Measurements from ENCODE around the gene EPHA8.

The EPHA8 gene

DNA sequence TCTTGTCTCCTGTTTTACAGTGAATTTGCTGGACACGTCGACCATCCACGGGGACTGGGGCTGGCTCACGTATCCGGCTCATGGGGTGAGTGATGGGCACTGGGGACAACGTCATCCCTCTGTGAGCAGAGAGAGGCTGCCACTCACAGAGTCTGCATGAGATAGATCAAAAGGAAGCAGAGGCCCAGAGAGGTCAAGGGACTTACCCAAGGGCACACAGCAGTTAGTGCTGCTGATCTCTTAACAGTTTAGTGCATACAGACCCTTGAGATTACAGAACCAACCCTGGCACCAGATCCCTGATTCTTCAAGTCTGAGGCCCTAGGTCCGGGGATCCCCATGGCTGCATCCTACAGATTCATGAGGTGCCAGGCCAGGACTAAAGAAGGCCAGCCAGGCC is 6.0 kb downstream of the EPHA8 start:
- no peak for DNase-seq

DNA sequence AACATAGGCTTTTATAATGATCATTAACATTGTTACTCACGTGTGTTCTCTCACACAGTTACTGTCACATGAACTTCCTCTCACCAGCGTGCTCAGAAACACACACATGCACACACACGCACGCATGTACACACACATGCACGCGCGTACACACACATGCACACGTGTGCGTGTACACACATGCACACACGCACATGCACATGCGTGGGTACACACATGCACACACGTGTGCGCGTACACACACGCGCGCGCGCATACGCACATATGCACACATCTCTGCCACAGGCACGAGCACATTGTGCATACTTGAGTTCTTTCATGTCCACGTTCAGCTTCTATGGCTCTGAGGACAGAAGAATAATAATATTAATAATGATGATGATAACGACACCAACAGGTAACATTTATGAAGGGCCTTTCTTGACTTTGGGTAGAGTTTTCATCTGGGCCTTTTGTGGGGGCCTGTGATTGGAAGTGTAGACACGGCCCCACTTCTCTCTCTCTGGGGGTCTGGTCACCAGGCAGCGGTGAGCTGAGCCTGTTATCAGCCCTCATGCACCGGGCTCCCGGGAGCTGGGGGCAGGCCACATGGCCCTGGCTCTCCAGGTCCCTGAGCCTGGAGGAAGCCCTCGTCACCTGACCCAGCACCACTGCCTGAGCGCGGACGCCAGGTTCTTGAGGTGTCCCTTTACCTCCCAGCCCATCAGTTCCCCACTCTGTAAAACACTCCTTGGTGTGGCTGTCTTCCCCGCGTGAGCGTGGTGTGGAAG is 7.0 kb downstream of the EPHA8 start:
- DNase-seq = no peak

DNA sequence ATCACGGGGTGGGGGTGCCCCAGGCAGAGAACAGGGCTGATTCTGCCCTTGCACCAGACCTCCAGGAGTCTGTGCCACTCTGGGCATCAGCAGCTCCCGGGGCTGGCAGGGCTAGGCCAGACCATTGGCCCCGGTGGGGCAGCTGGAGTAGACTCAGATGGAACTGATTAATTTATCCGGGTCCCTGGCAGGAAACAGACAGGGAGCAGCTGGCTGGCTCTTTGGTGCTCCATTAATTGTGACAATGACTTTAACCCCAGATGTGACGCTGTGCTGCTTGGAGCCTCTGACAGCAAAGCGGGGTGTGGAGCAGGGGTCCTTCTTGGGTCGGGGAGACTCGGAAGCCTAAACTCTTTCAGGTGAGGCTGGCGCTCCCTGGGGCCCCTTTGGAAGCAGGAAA is 9.5 kb downstream of the EPHA8 start:
- no peak for DNase-seq

DNA sequence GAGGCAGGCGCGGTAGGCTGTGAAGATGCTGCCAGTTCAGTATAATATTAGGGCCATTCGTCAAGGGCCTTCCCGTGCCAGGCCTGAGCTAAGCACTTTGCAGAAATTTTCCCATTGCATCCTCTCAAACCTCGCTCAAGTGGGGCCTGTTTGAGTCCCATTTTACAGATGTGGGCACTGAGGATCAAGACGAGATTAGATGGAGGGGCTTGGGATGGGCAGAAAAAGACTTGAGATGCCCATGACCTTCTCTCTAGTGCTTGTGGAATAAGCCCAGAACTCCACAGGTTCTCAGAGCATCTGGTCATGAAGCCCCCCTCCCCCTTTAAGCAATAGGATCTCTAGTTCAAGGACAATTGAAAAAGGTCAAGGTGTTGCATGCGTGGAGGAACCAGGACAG is 9.9 kb downstream of the EPHA8 start:
- DNase-seq = no peak

DNA sequence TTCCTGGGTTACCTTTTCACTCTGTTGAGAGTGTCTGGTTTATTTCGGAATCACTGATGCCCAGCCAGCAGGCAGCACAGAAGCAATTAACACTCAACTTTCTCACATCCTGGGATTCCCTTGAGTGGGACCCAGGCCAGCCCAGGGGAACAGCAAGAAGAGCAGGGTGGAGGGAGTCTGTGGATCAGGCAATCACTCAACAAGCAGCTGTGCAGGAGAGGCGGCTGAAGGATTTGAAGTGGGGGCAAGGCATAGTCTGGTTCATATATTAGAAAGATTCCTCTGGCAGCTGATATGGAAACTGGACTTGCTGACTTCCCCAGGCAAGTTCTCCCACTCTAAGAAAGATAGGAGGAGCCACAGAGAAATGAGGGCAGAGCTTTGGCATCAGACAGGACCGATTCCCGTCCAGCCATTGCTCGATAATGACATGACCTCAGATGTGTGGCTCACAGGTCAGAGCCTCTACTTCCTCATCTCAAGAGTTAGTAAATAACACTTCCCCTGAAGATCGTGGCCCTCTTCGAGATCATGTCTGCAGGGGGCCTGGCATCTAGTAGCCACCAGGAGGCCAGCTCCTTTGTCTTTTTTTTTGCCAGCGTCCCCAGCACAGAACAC is 12.4 kb downstream of the EPHA8 start:
- no peak for DNase-seq

DNA sequence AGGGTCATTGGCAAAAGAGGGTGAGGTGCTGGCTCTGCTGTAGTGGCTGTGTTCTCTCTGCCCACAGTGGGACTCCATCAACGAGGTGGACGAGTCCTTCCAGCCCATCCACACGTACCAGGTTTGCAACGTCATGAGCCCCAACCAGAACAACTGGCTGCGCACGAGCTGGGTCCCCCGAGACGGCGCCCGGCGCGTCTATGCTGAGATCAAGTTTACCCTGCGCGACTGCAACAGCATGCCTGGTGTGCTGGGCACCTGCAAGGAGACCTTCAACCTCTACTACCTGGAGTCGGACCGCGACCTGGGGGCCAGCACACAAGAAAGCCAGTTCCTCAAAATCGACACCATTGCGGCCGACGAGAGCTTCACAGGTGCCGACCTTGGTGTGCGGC is 12.9 kb downstream of the EPHA8 start:
- no peak for DNase-seq

DNA sequence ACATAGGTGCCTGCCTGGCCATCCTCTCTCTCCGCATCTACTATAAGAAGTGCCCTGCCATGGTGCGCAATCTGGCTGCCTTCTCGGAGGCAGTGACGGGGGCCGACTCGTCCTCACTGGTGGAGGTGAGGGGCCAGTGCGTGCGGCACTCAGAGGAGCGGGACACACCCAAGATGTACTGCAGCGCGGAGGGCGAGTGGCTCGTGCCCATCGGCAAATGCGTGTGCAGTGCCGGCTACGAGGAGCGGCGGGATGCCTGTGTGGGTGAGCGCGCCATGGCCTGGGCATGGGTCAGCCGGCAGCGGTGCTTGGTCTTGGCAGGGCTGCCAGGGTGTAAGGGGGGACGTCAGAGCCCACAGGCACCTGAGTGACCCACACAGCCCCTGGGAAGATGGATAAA is 13.3 kb downstream of the EPHA8 start:
- no peak for DNase-seq

DNA sequence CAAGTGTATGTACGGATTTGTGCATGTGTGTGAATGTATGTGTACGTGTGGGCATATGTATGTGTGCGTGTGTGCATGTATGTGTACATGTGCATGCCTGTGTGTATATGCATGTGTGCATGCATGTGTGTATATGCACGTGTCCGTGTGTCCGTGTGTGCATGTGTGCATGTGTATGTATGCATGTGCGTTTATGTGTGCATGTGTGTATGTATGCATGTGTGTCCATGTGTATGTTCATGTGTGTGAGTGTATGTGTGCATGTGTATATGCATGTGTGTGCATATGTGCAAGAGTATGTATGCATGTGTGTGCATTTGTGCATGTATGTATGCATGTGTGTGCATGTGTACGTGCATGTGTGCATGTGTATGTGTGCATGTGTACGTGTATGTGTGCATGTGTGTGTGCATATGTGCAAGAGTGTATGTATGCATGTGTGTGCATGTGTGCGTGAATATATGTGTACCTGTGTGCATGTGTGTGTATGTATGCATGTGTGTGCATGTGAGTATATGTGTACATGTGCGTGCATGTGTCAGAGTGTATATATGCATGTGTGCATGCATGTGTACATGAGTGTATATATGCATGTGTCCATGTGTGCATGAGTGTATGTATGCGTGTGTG is 15.6 kb downstream of the EPHA8 start:
- DNase-seq = no peak

DNA sequence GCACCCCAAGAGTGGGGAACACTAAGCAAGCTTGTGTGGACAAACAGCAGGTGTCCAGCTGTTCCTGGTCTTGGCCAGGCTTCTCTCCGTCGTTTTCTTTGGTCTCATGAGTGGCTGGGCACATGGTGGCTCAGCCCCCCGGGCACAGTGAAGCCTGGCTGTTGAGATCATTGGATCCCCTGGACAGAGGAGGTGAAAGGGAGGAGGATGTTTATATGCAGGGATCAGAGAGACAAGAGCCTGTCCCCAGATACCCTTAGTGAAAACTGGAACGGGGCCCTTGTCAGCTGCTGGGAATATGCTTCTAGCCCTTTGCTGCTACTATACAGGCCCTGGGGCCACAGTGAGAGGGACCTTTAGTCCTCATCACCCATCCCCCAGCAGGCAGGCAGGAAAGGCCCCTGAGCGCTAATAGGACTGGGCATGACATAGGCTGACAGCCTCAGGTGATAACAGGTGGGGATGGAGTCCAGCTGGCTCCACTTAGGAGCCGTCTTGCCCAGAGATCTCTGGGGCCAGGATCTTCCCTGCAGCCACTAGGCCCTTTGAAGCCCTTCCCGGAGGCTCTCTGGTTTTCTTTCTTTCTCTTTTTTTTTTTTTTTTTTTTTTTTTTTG is 16.4 kb downstream of the EPHA8 start:
- no peak for DNase-seq

DNA sequence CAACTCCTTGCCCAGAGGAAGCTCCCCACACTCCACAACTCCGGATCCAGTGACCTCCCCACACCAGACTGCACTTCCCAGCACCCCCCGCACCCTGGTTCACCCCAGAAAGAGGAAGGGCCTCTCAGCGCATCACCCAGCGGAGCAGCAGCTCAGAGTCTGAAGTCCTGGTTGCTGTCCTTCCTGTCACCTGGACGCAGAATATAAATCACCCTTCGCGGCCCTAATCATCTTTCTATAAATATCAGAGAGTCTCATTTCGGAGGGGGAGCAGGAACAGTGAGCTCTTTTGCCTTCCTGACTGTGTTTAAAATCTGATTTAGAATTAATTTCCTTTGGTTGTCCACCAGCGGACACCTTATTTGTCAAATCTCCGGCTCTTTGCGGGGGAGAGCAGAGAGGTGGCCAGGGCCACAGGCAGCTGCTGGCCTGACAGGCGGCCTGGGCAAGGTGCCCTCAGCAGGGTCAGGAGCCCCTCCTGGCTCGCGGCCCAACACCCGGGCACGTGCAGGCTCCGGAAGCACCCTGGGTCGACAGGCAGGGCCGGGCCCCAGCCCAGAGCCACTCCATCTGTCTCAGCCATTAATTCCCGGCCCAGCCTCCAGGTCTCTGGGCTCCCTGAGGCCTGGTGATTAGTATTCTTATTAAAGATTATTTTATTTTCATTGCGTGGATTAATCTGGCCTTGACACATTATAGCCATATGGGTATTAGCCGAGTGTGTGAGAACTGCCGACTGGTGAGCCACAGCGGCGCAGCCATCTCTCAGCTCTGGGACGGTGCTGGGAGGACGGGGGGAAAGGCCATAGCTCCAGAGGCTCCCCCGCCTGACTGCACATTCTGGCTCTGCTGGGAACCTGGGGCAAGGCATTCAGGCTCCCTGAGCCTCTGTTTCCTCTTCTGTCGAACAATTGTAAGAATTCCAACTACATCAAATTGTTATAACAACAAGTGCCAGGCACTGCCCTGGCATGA is 19.7 kb downstream of the EPHA8 start:
- no peak for DNase-seq

DNA sequence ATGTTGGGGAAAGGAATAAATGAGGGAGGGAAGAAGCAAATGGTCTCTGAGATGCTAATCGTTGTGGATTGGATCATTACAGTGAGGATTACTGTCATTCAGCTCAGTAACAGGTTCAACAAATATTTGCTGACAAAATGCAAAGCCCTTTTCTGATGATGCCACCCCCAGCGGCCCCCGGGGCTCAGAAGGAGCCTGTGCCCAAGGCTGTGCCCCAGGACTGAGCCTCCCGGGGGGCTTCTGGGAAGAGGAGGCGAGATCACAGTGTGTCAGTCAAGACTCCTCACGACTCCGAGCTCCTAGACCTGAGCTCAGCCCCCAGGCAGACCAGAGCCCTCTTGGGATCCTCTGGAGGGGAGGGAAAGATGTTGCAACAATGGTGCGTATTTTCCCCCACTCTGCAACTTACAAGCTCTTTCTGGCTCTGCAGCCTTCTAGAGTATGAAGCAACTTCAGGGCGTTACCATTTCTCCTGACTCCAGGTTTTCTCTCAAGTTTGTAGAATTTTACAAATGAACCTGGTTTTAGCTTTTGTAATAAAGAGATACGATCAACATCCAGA is 20.8 kb downstream of the EPHA8 start:
- DNase-seq = no peak

DNA sequence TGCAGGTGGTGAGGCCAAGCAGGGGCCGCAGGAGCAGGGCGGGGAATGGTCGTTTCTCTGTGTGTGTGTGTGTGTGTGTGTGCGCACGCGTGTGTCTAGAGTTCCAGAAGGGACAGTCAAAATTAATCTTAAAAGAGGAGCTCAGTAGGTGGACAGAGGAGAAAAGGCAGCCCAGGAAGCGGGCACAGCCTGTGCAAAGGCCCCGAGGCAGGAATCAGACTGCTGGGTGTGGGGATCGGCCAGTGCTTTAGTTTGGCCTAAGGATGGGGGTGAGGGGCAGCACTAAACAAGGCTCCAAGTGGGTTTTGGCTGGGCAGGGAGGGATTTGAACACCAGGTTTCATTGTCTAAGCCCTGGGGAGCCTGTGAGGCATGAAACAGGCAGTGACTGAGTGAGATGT is 21.7 kb downstream of the EPHA8 start:
- no peak for DNase-seq

DNA sequence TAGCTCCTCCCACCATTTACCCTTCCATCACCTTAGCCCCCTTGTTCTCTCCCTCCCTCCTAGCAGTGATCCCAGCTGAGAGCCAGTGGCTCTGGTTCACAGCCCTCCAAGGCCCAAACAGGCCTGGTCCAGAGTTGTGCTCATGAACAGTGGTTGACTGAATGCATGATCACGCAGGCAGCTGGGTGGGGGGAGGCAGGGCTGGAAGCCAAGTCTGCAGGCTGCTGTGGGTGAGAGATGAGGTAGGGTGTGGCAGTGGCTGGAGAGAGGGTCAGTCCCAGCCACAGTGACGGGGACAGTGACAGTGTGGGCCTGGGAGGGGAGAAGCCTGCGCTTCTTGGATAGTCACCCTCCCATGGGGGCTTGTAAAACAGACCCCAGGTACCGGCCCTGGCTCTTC is 22.2 kb downstream of the EPHA8 start:
- no peak for DNase-seq

DNA sequence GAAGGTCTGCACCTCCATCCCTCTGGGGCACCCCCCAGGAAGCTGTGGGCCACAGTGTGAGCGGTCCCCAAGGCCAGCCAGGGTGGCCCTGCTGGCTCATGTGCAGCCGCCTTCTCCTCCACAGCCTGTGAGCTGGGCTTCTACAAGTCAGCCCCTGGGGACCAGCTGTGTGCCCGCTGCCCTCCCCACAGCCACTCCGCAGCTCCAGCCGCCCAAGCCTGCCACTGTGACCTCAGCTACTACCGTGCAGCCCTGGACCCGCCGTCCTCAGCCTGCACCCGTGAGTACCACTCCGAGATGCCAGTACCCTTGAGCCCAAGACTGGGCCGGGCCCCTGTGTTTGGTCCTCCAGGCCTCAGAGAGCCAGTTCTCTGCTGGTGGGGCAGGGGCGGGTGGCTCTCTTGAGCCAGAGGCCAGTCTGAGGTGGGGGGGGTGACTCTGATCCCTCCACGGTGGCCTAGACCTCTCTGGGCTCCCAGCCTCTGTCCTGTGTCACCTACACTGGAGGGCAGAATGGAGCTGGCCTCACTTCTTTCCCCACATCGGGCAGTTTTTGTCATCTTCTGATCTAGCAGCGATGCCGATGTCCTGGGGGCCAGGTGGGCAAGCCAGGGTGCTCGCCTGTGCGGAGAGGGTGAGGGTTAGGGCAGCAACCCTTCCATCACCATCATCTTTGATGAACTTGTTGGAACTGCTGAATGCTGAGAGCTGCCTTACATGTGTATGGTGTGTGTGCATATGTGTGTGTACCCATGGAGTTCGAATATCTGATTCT is 23.3 kb downstream of the EPHA8 start:
- DNase-seq = no peak

DNA sequence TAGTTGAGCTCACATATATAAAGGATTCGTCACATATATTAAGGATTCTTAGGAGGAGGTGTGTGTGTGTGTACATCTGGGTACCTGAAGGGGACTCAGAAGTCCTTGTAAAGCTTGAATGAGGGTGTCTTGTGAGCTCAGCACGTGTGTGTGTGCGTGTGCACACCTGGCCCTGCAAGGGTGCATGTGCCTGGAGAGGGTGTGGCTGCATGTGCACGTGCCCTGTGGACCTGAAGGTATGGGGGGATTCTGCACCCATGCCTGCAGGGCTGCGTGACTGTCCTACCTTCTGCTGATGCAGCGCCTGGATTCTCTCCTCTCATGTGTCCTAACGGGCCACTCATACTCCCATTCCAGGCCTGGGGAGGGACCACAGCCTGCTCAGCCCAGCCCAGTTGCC is 24.0 kb downstream of the EPHA8 start:
- no peak for DNase-seq

DNA sequence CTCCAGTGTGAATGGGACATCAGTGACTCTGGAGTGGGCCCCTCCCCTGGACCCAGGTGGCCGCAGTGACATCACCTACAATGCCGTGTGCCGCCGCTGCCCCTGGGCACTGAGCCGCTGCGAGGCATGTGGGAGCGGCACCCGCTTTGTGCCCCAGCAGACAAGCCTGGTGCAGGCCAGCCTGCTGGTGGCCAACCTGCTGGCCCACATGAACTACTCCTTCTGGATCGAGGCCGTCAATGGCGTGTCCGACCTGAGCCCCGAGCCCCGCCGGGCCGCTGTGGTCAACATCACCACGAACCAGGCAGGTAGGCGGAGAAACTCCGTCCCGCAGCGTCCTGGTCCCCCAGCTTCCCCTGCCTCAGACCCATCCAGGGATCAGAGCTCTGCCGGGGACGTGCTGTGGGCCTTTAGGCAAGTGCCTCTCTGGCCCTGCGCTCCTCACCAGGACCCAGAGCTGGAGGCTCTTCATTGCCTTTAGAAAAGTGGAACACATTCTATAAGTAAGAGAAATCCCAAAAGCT is 25.7 kb downstream of the EPHA8 start:
- no peak for DNase-seq

DNA sequence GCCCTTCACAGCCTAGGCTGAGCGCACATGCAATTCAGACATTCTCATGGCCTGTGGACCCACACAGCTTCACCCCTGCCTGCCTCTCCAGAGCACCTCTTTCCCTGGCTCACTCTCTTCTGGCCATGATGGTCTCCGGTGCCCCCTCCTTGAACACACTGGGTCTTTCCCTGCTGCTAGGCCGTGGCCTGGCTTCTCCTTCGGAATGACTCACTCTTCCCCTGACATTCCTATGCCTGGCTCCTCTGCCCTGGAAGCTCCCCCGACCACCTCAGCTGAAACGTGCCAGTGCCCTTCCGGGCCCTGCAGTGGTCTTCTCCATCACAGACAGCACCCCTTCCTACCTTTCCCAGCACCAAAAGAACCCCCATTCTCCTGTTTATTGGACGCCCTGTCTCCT is 28.3 kb downstream of the EPHA8 start:
- DNase-seq = no peak

DNA sequence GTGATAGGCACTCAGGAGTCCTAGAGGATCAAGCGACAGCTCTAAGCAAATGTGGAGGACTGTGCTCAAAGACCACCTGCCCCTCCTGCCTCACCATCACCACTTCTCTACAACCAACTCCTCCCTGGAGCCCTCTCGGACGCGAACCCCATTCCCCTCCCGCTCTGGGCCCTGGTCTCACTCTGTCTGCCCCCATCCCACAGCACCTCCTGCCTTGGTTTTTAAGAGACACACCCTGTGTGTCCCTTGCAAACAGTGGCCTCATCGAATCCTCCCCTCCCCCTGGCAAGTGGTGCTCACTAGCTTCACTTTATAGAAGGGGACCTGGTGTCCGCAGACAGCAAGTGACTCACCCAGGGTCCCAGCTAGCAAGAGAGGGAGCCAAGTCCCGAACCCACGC is 28.8 kb downstream of the EPHA8 start:
- no peak for DNase-seq

DNA sequence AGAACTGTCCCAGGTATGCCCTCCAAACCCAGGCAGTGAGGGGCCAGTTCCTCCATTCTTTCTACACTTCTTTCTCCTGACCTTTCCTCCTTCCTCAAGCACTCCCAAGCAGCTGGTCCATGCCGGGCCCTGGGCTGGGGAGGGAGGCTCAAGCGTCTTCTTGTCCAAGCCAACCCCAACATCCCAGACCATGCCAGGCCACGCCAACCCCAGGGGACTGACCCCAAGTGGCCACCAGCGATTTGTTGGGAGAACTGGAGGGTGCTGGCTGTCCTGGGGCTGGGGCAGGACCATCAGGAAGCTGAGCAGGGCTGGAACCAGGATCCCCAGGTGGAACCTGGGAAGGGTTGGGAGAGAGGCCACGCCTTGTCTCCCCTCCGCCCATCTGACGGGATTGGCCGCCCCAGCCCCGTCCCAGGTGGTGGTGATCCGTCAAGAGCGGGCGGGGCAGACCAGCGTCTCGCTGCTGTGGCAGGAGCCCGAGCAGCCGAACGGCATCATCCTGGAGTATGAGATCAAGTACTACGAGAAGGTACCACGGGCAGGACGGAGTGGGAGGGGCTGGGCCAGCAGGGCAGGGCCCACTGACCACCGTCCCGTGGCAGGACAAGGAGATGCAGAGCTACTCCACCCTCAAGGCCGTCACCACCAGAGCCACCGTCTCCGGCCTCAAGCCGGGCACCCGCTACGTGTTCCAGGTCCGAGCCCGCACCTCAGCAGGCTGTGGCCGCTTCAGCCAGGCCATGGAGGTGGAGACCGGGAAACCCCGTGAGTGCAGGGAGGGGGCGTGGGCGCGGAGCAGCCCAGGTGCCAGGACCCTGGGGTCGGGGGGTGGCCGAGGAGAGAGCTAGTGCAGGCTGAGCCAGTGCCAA is 29.9 kb downstream of the EPHA8 start:
- no peak for DNase-seq

DNA sequence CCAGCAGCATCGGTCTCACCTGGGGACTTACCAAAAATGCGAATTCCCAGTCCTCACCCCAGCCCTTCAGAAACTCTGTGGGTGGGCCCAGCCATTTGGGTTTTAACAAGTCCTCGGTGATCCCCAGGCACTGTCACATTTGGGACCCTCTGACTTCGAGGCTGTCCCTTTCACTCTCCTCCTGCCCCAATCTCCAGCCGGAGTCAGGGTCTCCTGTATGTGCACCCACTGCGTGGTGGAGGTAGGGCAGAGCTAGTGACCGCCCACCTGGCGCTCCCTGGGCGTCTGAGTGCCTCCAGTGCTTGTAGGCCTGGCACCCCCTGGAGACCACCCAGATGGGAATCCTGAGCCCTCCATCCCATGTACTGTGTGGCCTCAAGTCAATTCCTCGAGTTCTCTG is 31.1 kb downstream of the EPHA8 start:
- no peak for DNase-seq
